Stomach (tissue), 4 donors: ENCODE results near the gene CCNH.

Experiments used
- EP300 ChIP-seq: sonication (generic); formaldehyde crosslinking; IDR thresholded peaks from one replicate; pipeline ENCODE4 v1.6.1; 2017; ENCODE audit warnings: antibody characterized with exemption
- TF ChIP-seq, protein P1 (sequence below), 7 experiments: fragments of 450-650 bp in 4 of 7; fragments of 200-600 bp in 3 of 7; sonication (generic) in 3 of 7; IDR thresholded peaks; one replicate each; pipeline ENCODE4 v1.5.1; 2016 to 2019; ENCODE audit warnings: antibody characterized with exemption in 7 of 7, control low read depth in 2 of 7, mild to moderate bottlenecking in 1 of 7

DNA sequence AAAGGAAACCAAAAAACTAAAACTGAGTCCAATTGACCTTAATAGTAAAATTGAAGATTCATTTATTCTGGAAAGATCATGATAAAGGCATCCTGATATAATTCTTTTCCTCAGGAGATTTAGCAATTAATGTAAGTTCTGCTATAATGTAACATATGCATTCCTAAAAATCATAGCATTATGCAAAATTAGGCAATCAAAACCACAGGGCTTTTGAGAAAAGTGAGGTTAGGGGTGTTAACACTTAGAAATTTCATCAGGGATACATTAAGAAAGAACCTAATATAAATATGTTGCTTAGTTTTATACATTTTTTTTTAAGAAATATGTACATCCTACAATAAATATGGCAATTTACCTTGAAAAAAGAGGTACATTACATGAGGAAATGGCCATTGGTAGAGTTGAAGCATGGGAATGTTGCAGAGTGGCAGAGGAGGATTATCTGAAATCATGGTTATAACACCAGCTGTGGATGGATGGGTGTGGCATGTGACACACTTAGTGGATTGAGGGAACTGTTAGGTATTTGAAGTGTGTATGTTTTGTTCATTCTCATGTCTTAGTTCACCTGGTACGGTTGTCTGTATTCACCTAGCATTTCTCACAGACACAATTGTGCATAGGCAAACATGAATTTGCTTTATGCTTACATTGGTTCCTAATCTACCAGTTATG lies 51.1 kb downstream of the CCNH start:
- TF ChIP-seq, protein P1, sequence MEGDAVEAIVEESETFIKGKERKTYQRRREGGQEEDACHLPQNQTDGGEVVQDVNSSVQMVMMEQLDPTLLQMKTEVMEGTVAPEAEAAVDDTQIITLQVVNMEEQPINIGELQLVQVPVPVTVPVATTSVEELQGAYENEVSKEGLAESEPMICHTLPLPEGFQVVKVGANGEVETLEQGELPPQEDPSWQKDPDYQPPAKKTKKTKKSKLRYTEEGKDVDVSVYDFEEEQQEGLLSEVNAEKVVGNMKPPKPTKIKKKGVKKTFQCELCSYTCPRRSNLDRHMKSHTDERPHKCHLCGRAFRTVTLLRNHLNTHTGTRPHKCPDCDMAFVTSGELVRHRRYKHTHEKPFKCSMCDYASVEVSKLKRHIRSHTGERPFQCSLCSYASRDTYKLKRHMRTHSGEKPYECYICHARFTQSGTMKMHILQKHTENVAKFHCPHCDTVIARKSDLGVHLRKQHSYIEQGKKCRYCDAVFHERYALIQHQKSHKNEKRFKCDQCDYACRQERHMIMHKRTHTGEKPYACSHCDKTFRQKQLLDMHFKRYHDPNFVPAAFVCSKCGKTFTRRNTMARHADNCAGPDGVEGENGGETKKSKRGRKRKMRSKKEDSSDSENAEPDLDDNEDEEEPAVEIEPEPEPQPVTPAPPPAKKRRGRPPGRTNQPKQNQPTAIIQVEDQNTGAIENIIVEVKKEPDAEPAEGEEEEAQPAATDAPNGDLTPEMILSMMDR (IDR thresholded peaks at IDR 0.05): no peak
- TF ChIP-seq EP300: no peak
